ENCODE measurements around the gene DISP2.

The DISP2 gene

GRCh38 chr15:40327457-40327856 lies 30.6 kb upstream of the DISP2 start:
- DNase-seq, result no peak

GRCh38 chr15:40328176-40328575 lies 29.8 kb upstream of the DISP2 start:
- DNase-seq, result no peak

- no peak for DNase-seq
These were observed 29.3 kb upstream of the DISP2 start for GRCh38 chr15:40328751-40329150.

GRCh38 chr15:40329804-40330203 lies 28.2 kb upstream of the DISP2 start:
- no peak for DNase-seq

- DNase-seq, result no peak
These were observed 27.6 kb upstream of the DISP2 start for GRCh38 chr15:40330368-40330836.

- DNase-seq, result no peak
These were observed 27.0 kb upstream of the DISP2 start for GRCh38 chr15:40331026-40331425.

- DNase-seq, result no peak
These were observed 26.4 kb upstream of the DISP2 start for GRCh38 chr15:40331637-40332036.

- DNase-seq, result no peak
These were observed 25.8 kb upstream of the DISP2 start for GRCh38 chr15:40332113-40332781.

- DNase-seq, result peak; percentile 20 to 42
These were observed 24.0 kb upstream of the DISP2 start for GRCh38 chr15:40333922-40334492.

- no peak for DNase-seq
These were observed 23.5 kb upstream of the DISP2 start for GRCh38 chr15:40334541-40334940.

- DNase-seq, result no peak
These were observed 22.9 kb upstream of the DISP2 start for GRCh38 chr15:40334941-40335795.

- no peak for DNase-seq
These were observed 21.9 kb upstream of the DISP2 start for GRCh38 chr15:40335938-40336743.

- no peak for DNase-seq
These were observed 21.3 kb upstream of the DISP2 start for GRCh38 chr15:40336744-40337122.

GRCh38 chr15:40337597-40337996 lies 20.4 kb upstream of the DISP2 start:
- no peak for DNase-seq

- DNase-seq, result peak; percentile 83 to 85
These were observed 19.9 kb upstream of the DISP2 start for GRCh38 chr15:40338041-40338657.

GRCh38 chr15:40338921-40339620 lies 18.9 kb upstream of the DISP2 start:
- no peak for DNase-seq

- DNase-seq, result no peak
These were observed 18.4 kb upstream of the DISP2 start for GRCh38 chr15:40339621-40339945.

GRCh38 chr15:40340038-40340739 lies 17.8 kb upstream of the DISP2 start:
- DNase-seq, result no peak

GRCh38 chr15:40340740-40341400 lies 17.1 kb upstream of the DISP2 start, which contains the start of gene CCDC9B:
TSS of gene CCDC9B (minus strand) at chr15:40340939. CDS start at chr15:40340819, 120 bp downstream.
- DNase-seq, result no peak

GRCh38 chr15:40342416-40343320 lies 15.4 kb upstream of the DISP2 start:
- no peak for DNase-seq
